CD8-positive, alpha-beta memory T cell (primary cell): ENCODE results near the gene MRPL57. TPM values are rescaled to one million over a fixed set of nuclear protein-coding genes. Genes with fewer than 3 reads are reported as not detected.
"Not testable (repeated sequence)": the region's sequence is repeated elsewhere in the genome, so short reads cannot be mapped to it uniquely, and the experiment has no call there.

ENCODE experiments used
- CTCF ChIA-PET: fragments of 350-600 bp; sonication (Branson Sonifier 250); formaldehyde crosslinking; loops from one replicate; lab custom pipeline; 2021; ENCODE audit warnings: antibody characterized with exemption; lab: Charles Lee
- POLR2A ChIA-PET: fragments of 350-600 bp; sonication (Branson Sonifier 250); formaldehyde crosslinking; loops from one replicate; lab custom pipeline; 2021; ENCODE audit warnings: antibody characterized with exemption; lab: Charles Lee
- DNase-seq, 5 donors: peaks; one replicate each; pipeline versions ENCODE4 v3.0.0 to v3.0.0-alpha.2; 2020 to 2022; ENCODE audit warnings: mixed read lengths in 1 of 5
- H3K27ac ChIP-seq: one replicate; pipeline ENCODE4 v1.7.0; 2013; ENCODE audit warnings: low read depth, mild to moderate bottlenecking, low read length, moderate library complexity
- H3K27me3 ChIP-seq: 2 replicates; pipeline ENCODE4 v1.7.0; 2013; ENCODE audit warnings: low read length, mild to moderate bottlenecking; ENCODE audit not compliant: insufficient read depth, poor library complexity, severe bottlenecking
- H3K36me3 ChIP-seq: 2 replicates; pipeline ENCODE4 v1.7.0; 2013; ENCODE audit warnings: mild to moderate bottlenecking, low read length, moderate library complexity; ENCODE audit not compliant: insufficient read depth
- H3K4me1 ChIP-seq: 2 replicates; pipeline ENCODE4 v1.7.0; 2013; ENCODE audit warnings: mild to moderate bottlenecking, low read length, moderate library complexity; ENCODE audit not compliant: insufficient read depth
- H3K4me3 ChIP-seq: 2 replicates; pipeline ENCODE4 v1.7.0; 2013; ENCODE audit warnings: mild to moderate bottlenecking, low read length
- H3K9me3 ChIP-seq: 2 replicates; pipeline ENCODE4 v1.7.0; 2013; ENCODE audit warnings: mild to moderate bottlenecking, low read length
- H3K27ac Mint-ChIP-seq, 8 donors: one replicate each; pipeline ENCODE4 v1.8.0; 2020 to 2021; ENCODE audit warnings: mixed read lengths in 8 of 8, mild to moderate bottlenecking in 6 of 8, inconsistent platforms in 3 of 8, moderate library complexity in 3 of 8
- H3K27me3 Mint-ChIP-seq, 2 donors: one replicate each; pipeline ENCODE4 v1.8.0; 2020 to 2021; ENCODE audit warnings: mixed read lengths in 2 of 2, mild to moderate bottlenecking in 1 of 2, moderate library complexity in 1 of 2
- H3K36me3 Mint-ChIP-seq, 3 donors: one replicate each; pipeline ENCODE4 v1.8.0; 2020 to 2021; ENCODE audit warnings: mixed read lengths in 3 of 3, inconsistent platforms in 1 of 3, mild to moderate bottlenecking in 1 of 3
- H3K4me1 Mint-ChIP-seq, 3 donors: one replicate each; pipeline ENCODE4 v1.8.0; 2020 to 2021; ENCODE audit warnings: mixed read lengths in 3 of 3, inconsistent platforms in 1 of 3, mild to moderate bottlenecking in 1 of 3
- H3K4me3 Mint-ChIP-seq, 7 donors: one replicate each; pipeline ENCODE4 v1.8.0; 2020 to 2021; ENCODE audit warnings: mixed read lengths in 7 of 7, mild to moderate bottlenecking in 6 of 7, moderate library complexity in 4 of 7, inconsistent platforms in 2 of 7
- H3K9me3 Mint-ChIP-seq, 5 donors: one replicate each; pipeline ENCODE4 v1.8.0; 2020 to 2022; ENCODE audit warnings: mixed read lengths in 5 of 5, mild to moderate bottlenecking in 3 of 5, moderate library complexity in 2 of 5, inconsistent platforms in 1 of 5
- polyA plus RNA-seq: library from polyadenylated mRNA; unstranded; fragments of 300-500 nt; fragmentation: Illumina TruSeq; gene quantifications from one replicate; pipeline ENCODE4 v1.2.3, GENCODE V29; 2021
- total RNA-seq, 2 experiments: library from RNA; stranded (reverse); gene quantifications; one replicate each; pipeline ENCODE4 v1.2.3, GENCODE V29; 2021

The MRPL57 gene
- total RNA-seq (10 to 100 TPM; 28.4 to 28.8 TPM), polyA plus RNA-seq (53.6 TPM)

DNA sequence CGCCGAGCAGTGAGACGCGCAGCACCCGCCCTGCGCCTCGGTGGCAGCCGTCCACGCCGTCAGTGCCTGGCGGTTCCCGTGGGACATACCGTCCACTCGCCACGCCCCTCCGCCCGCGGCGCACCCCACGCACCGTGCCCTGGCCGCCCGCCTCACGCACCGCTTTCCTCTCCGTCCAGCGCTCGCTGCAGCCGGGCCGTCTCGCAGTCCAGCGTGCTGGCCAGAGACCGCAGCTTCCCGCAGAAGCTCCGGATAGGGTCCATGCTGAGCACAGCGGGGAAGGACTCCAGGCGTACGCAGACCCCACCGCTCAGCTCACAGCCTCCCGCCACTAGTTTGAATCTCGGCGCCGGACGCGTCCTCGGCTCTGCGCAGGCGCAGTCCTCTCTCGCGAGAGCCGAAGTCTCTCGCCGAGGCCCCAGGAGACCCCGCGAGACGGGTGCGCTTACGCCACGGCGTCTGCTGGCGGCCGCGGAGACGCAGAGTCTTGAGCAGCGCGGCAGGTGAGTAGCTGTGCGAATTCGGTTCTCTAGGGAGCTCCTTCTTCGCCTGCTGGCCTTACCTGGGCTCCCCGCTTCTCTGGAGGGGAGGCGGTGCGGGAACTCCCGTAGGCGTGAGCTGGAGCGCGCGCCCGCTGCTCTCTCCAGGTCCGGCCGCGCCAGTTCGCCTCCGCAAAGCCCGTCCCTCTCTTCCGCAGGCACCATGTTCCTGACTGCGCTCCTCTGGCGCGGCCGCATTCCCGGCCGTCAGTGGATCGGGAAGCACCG lies at the start of gene MRPL57, which contains the start of gene SKA3:
TSS of gene MRPL57 (plus strand) at position 444 of the 767 bp plus-strand sequence. CDS start at position 703, 259 bp downstream.
TSS of gene SKA3 (minus strand) at position 338 of the 767 bp plus-strand sequence. CDS start at position 263, 75 bp downstream.
- Histone ChIP-seq H3K9me3 (no peaks in the 10 kb centered on the region), H3K4me3 (peak within 1 kb of the TSS; percentile 57), H3K27ac (peak within 1 kb of the TSS; percentile 82), H3K27me3 (no peaks in the 10 kb centered on the region), H3K36me3 (no peaks in the 10 kb centered on the region), H3K4me1 (peaks cover 17% of the 10 kb centered on the region)
- POLR2A ChIA-PET, result interaction anchor here (0.6 to 1.8 kb wide), 6 partner anchors 33 to 932 kb away, joined by 3 to 8 read pairs (median 4); partner anchors contain the start of genes MICU2 and ZDHHC20
- Mint-ChIP-seq H3K4me1 (peaks cover 15 to 37% (median 25%) of the 10 kb centered on the region in 3 donors), H3K27me3 (no peaks in the 10 kb centered on the region), H3K36me3 (peaks cover 0 to 19% (median 0%) of the 10 kb centered on the region in 3 donors), H3K27ac (peak within 1 kb of the TSS; percentile 94 to 99 (median 96)), H3K9me3 (no peaks in the 10 kb centered on the region), H3K4me3 (peak within 1 kb of the TSS; percentile 96 to 100 (median 97))
- CTCF ChIA-PET, result interaction anchor here (0.8 to 2.9 kb wide), 11 partner anchors 9 to 301 kb away, joined by 3 to 16 read pairs (median 6); partner anchors contain the start of gene ZDHHC20
- peak; percentile 89 to 96 (median 93) for DNase-seq

DNA sequence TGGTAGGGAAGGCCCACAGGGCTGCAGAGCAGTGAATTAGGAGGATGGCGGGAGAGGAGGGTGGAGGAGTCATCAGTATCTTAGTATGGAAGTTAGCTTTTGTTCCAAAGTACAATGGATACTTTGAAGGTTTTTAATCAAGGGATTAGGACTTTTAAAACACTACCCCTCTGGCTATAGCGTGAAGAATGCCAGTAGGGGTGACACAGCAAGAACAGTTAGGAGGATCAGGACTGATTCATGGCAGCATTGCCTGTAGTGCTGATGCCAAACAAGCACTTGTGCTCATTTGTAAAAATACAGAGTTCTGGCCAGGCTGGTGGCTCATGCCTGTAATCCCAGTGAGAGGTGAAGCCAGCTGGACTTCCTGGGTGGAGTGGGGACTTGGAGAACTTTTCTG lies 46.3 kb upstream of the MRPL57 start:
- Histone ChIP-seq H3K36me3 (no peaks in the 10 kb centered on the region), H3K27me3 (peaks cover 5% of the 10 kb centered on the region), H3K27ac (no peak overlapping the region), H3K9me3 (no peaks in the 10 kb centered on the region), H3K4me1 (no peaks in the 10 kb centered on the region), H3K4me3 (no peak overlapping the region)
- Mint-ChIP-seq H3K27me3 (peaks cover 12 to 20% of the 10 kb centered on the region in 2 donors), H3K36me3 (peaks cover 0 to 4% (median 4%) of the 10 kb centered on the region in 3 donors), H3K4me1 (no peaks in the 10 kb centered on the region), H3K4me3 (no peak overlapping the region), H3K27ac (no peak overlapping the region), H3K9me3 (peaks cover 0 to 4% (median 0%) of the 10 kb centered on the region in 5 donors)
- DNase-seq, result no peak
- ChIA-PET CTCF (no interaction called here), POLR2A (no interaction called here)

- Mint-ChIP-seq H3K27me3 (peaks cover 12 to 31% of the 10 kb centered on the region in 2 donors), H3K27ac (no peak overlapping the region), H3K36me3 (peaks cover 0 to 4% (median 4%) of the 10 kb centered on the region in 3 donors), H3K4me1 (no peaks in the 10 kb centered on the region), H3K9me3 (peaks cover 0 to 6% (median 0%) of the 10 kb centered on the region in 5 donors), H3K4me3 (no peak overlapping the region)
- peaks cover 5% of the 10 kb centered on the region for H3K27me3 ChIP-seq
- ChIA-PET CTCF (no interaction called here), POLR2A (no interaction called here)
- H3K4me3 ChIP-seq, result no peak overlapping the region
- no peak overlapping the region for H3K27ac ChIP-seq
- no peaks in the 10 kb centered on the region for H3K9me3 ChIP-seq
- H3K36me3 ChIP-seq, result no peaks in the 10 kb centered on the region
- H3K4me1 ChIP-seq, result no peaks in the 10 kb centered on the region
- DNase-seq, result no peak
These were observed 43.4 kb upstream of the MRPL57 start for GRCh38 chr13:21133077-21133476.

- peaks cover 5% of the 10 kb centered on the region for H3K27me3 ChIP-seq
- peaks cover 2% of the 10 kb centered on the region for H3K4me1 ChIP-seq
- Mint-ChIP-seq H3K27me3 (peaks cover 12 to 36% of the 10 kb centered on the region in 2 donors), H3K36me3 (peaks cover 0 to 4% (median 4%) of the 10 kb centered on the region in 3 donors), H3K27ac (no peak overlapping the region), H3K4me1 (peaks cover 3 to 6% (median 6%) of the 10 kb centered on the region in 3 donors), H3K9me3 (peaks cover 0 to 6% (median 0%) of the 10 kb centered on the region in 5 donors), H3K4me3 (no peak overlapping the region)
- no peak for DNase-seq
- H3K9me3 ChIP-seq, result no peaks in the 10 kb centered on the region
- H3K27ac ChIP-seq, result no peak overlapping the region
- POLR2A ChIA-PET, result no interaction called here
- H3K4me3 ChIP-seq, result no peak overlapping the region
- CTCF ChIA-PET, result no interaction called here
- H3K36me3 ChIP-seq, result no peaks in the 10 kb centered on the region
These were observed 42.0 kb upstream of the MRPL57 start for GRCh38 chr13:21134475-21134874.

DNA sequence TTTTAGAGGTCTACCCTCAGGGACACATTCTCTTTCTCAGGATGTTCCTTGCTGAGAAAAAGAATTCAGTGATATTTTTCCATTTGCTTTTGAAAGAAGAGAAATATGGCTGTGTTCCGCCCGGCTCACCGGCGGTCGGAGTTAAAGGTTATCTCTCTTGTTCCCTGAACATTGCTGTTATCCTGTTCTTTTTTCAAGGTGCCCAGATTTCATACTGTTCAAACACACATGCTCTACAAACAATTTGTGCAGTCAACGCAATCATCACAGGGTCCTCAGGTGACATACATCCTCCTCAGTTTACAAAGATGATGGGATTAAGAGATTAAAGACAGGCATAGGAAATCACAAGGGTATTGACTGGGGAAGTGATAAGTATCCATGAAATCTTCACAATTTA lies 40.6 kb upstream of the MRPL57 start:
- H3K27ac ChIP-seq, POLR2A ChIA-PET, H3K36me3 ChIP-seq, H3K4me1 ChIP-seq, H3K9me3 ChIP-seq, H3K4me3 Mint-ChIP-seq, H3K9me3 Mint-ChIP-seq, CTCF ChIA-PET, H3K4me3 ChIP-seq, H3K27ac Mint-ChIP-seq, DNase-seq, H3K27me3 ChIP-seq: not testable (repeated sequence)
- peaks cover 10 to 33% of the 10 kb centered on the region in 2 donors for H3K27me3 Mint-ChIP-seq
- peaks cover 2 to 12% (median 4%) of the 10 kb centered on the region in 3 donors for H3K36me3 Mint-ChIP-seq
- peaks cover 13 to 17% (median 17%) of the 10 kb centered on the region in 3 donors for H3K4me1 Mint-ChIP-seq

DNA sequence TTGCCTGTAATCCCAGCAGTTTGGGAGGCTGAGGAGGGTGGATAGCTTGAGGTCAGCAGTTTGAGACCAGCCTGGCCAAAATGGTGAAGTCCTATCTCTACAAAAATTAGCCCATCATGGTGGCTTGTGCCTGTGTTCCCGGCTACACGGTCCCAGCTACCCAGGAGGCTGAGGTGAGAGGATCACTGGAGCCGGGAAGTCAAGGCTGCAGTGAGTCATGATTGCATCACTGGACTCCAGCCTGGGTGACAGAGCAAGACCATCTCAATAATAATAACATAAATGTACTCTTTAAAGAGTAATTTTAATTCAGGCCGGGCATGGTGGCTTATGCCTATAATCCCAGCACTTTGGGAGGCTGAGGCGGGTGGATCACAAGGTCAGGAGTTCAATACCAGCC lies 38.8 kb upstream of the MRPL57 start:
- Histone ChIP-seq H3K27me3 (peaks cover 5% of the 10 kb centered on the region), H3K9me3 (no peaks in the 10 kb centered on the region), H3K36me3 (peaks cover 4% of the 10 kb centered on the region), H3K27ac (no peak overlapping the region), H3K4me1 (peaks cover 22% of the 10 kb centered on the region), H3K4me3 (no peak overlapping the region)
- Mint-ChIP-seq H3K36me3 (peaks cover 2 to 21% (median 5%) of the 10 kb centered on the region in 3 donors), H3K4me3 (no peak overlapping the region), H3K9me3 (peaks cover 0 to 3% (median 0%) of the 10 kb centered on the region in 5 donors), H3K4me1 (peaks cover 21 to 29% (median 28%) of the 10 kb centered on the region in 3 donors), H3K27me3 (peaks cover 5 to 32% of the 10 kb centered on the region in 2 donors), H3K27ac (no peak overlapping the region)
- ChIA-PET POLR2A (no interaction called here), CTCF (interaction anchor here (0.9 to 2.7 kb wide), 2 partner anchors 40 to 159 kb away, joined by 3 to 8 read pairs; partner anchors contain the start of genes MRPL57 and SKA3)
- DNase-seq, result no peak

GRCh38 chr13:21138561-21138960 lies 37.9 kb upstream of the MRPL57 start:
- Mint-ChIP-seq H3K4me3 (peak overlapping the region; percentile 50 to 84 (median 60)), H3K9me3 (peaks cover 0 to 3% (median 0%) of the 10 kb centered on the region in 5 donors), H3K27me3 (peaks cover 3 to 25% of the 10 kb centered on the region in 2 donors), H3K4me1 (peaks cover 30 to 38% (median 37%) of the 10 kb centered on the region in 3 donors), H3K27ac (peak overlapping the region in 5 of 8 donors; percentile 37 to 86 (median 78)), H3K36me3 (peaks cover 4 to 29% (median 8%) of the 10 kb centered on the region in 3 donors)
- POLR2A ChIA-PET, result interaction anchor here (0.7 kb wide), 1 partner anchor 297 kb away, joined by 3 read pairs; no protein-coding TSS in a partner anchor
- Histone ChIP-seq H3K27me3 (peaks cover 2% of the 10 kb centered on the region), H3K9me3 (no peaks in the 10 kb centered on the region), H3K4me3 (no peak overlapping the region), H3K27ac (no peak overlapping the region), H3K36me3 (peaks cover 9% of the 10 kb centered on the region), H3K4me1 (peaks cover 31% of the 10 kb centered on the region)
- no peak for DNase-seq
- CTCF ChIA-PET, result interaction anchor here (2.7 kb wide), 1 partner anchor 39 kb away, joined by 8 read pairs; the partner anchor contains the start of genes MRPL57 and SKA3
